HG02970 (cell line): ENCODE data around the gene TTC28.
"Not testable (repeated sequence)": the region's sequence is repeated elsewhere in the genome, so short reads cannot be mapped to it uniquely, and the experiment has no call there.

ENCODE experiments used
- ATAC-seq: cut with Tn5 transposase; IDR thresholded peaks from one replicate; pipeline ENCODE4 v1.9.1; 2021; ENCODE audit warnings: mild to moderate bottlenecking, moderate library complexity, moderate number of reproducible peaks; ENCODE audit not compliant: unreplicated experiment, low FRiP score

Gene TTC28

DNA sequence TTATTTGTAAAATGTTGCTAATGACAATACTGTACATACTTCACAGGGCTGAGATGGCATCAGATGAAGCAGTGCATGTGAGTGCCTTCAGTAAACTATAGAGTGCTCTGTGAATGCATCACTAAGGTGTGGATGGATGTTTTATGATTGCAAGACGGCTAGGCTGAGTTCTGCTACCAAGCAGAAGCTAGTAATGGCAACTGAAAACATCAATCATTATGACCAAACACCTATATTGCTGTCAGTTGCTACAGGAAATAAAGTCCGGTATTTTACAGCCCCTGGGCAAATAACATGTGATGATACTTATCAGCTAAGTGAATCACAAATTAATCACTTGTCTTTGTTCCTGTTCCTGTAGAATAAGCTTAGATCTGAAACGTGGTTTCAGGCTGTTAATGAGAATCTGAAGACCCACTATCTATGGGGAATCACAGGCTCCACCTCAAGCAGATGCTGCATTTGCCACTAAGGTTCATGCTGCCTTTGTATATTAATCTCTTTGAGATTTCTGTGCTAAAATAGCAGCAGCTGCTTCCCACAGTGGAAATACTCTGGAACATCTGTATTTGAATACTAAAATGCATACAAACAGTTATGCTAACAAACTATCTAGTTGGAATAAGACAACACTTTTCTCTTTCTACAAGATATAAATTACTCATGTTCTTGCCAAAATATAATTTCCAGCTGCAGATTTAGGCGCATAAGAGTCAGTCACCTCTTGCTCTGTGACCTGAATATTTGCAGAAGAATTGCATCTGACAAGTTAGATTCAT, 506.6 kb downstream of the TTC28 start:
- ATAC-seq: no peak

DNA sequence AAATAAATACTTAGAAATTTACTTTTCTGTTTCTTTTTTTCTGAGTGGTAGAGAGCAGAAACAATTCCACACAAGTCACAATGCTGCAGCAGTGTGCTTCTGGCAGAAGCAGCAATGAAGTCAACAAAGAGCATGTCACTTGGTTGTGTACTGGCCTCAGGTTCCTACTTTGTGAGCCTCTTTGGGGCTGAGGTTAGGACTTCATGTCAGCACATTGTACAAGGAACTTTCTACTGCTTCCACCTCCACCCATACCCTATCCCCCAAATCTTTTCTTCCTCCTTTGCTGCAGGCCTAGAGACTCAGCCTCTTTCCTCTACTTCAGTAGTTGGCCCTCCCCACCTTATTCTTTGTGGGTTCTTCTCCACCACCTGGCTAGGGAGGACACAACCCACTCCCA, 507.9 kb downstream of the TTC28 start:
- no peak for ATAC-seq

DNA sequence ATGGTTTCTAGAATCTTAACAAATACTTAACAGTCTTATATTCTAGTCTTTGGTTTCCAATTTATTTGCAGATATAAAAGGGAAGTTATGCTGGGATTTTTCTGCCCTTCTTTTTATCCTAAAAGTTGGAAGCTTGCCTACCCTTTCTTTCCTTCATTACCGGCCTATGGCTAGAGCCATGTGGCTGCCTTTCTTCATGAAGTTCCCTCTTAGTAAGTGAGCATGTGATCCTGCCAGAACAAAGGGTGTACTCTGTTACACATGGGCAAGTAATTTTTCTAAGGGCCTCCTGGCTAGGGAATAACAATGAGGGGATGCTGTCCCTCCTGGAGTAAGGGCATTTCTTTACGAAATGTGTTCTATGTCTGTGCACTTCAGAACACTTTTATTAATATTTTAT, 508.5 kb downstream of the TTC28 start:
- ATAC-seq: no peak

DNA sequence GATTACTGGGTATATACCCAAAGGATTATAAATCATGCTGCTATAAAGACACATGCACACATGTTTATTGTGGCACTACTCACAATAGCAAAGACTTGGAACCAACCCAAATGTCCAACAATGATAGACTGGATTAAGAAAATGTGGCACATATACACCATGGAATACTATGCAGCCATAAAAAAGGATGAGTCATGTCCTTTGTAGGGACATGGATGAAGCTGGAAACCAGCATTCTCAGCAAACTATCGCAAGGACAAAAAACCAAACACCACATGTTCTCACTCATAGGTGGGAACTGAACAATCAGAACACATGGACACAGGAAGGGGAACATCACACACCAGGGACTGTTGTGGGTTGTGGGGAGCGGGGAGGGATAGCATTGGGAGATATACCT, 510.3 kb downstream of the TTC28 start:
- not testable (repeated sequence) for ATAC-seq

DNA sequence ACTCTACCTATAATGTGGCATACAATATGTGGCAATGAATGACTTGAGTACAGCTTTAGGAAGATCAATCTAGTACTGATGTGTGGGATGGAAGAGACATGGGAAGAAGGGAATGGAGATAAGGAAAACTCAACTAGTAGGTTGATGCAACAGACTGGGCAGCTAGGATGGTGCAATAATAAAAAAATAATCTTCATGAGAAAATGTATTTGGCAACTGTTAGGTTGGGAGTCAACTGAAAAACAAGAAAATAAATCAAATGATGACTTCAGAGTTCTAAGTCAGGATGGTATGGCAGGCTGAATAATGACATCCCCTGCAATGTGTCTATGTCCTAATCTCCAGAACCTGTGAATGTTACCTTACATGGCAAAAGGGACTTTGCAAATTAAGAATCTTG, 523.8 kb downstream of the TTC28 start:
- no peak for ATAC-seq

DNA sequence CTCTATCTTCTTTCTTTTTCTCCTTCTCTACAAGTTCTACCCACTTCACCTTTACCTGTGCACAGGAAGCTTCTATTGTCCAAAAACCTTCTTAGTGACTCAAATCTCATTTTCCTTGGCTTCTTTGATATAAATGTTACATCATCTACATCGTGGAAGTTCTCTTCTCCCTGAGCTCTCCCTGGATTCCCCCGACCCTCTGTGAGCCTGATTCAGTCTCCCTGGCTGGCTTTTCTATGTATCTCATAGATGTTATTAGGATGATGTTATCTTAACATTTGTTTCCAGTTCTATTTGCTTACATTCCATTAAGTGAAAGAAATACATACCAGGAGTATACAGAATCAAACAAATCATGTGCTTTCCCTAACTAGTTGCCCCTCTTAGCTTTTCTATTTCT, 524.8 kb downstream of the TTC28 start:
- no peak for ATAC-seq

DNA sequence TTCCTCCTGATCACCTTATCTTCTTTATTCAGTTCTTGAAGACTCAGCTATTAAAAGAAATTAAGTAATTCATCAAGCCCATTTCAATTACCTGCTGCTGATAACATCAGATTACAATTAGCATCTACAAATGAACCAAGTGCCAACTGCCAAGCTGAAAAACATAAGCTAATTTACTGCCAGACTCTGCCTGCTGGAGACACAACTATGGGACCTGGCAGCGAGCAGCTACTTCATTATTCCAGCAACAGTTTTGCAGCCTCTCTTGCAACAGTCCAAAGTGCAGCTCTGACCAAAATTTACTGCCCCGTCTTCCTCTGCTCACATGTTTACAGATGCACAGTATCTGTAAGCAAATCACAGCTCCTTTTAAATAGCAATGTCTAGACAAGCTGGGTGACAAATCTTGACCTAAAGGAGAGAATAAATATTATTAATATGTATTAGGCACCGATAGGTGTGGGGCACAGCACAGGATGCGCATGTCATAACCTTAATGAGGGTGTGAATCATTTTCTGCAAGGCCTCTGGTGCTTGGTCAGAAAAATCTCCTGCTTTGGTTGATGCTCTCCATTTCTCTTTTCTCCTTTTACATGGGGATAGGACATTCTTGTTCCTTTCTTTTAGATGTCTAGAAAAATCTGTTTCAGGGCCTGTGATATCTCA, 528.4 kb downstream of the TTC28 start:
- no peak for ATAC-seq

DNA sequence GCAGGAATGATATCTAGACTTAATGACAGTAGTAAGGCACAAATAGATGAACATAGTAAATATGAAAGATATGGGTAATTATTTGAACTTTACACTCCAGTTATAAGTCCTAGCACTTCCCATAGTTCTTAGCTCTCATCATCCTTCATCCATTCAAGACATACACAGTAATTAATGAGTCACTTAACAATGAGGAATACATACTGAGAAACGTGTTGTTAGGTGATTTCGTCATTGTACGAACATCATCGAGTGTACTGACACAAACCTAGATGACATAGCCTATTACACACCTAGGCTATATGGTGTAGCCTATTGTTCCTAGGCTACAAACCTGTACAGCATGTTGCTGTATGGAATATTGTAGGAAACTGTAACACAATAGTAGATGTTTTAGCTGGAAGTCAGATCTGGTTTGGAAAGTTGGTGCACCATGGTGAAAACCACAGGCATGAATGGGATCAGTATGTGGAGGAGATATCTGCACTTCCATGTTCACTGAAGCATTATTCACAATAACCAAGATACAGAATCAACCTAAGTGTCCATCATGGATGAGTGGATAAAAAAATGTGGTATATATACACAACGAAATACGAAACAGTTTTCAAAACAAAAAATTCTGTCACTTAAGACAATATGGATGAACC, 530.7 kb downstream of the TTC28 start:
- no peak for ATAC-seq

DNA sequence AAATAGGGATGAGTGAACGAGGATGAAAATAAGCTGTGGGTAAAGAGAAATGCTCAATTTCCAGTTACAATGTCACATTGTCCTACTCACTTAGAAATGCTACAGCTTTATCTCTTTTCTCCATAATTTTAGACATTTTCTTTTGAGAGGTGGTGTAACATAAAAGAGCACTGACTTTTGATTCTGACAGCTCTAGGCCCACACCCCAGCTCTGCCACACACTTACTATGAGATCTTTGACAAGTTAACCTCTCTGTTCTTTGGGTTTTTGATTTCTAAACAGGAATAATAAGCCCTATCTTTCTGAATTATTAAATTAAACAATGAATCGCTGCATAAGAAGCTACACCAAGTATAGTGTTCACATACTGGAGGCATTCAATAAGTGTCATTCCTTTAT, 532.2 kb downstream of the TTC28 start:
- ATAC-seq: no peak

DNA sequence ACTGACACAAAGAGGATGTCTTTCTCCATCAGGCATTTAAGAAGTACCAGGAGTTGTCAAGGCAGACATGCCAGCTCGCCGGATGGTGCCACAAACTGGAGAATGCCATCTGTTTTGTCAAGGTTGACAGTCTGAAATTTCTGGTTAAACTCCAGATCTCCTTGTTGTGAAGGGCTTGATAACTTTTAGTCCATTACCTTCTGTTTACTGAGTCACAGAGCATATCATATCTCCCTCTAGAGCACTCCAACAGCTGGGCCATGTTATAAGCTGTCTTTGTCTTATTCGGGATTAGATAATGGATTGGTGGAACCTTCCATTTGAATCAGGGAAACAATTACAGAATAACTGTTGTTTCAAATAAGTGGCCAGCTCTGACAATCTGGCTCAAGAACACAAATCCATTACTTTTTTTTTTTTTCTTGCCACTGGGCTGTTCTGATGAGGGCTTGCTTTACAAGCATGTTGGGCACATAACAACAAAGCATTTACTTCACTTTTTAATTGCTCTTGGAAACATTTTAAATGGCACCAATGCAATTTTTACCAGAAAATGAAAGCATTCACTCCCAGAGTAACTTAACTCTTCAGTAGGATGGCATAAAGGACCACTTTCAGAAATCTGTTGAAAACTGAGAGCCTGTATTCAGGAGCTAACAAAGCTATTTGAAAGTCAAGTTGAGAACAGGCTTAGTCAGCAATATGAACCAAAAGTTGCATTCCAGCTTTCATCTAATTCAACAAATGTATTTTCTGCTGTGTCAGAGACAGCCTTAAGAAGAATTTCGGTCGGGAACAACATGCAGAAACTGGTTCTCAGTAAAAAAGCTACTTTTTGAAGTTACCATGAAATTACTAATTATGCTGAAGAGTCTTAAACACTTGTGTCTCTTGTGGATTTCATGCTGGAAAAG, 533.0 kb downstream of the TTC28 start:
- ATAC-seq: no peak

DNA sequence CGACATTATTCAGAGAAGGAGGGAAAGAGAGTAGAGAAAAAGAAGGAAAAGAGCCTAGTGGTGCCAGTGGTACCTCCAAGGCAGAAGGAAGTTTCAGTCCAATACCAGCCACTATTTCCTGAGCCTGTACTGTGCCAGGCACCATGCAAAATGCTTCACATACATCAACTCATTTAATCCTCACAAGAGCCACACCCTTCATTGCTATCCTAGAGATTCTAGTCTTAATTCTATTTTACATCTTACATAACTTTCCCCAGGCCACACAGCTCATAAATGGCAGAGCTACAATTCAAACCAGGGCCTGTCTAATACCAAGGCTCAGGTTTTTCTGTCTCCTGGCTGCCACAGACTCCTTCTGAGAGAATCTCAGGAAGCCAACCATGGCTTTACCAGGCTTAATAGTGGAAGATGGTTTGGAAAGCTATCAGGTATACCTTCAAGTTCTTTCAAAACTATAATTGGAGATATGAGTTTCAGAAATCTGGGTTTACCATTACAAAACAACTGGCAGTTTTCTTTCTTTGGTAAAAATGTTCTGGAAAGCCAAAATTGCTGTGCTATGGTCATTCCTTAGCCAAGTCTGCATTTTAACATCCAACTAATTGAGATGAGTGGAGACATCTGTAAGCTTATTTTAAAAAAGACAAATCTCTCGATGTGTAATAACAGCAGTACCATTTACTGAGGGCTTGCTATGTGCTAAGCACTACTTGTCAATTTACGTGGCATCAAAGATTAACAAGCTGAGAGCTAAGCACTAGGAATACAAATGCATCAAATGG, 535.5 kb downstream of the TTC28 start:
- no peak for ATAC-seq

DNA sequence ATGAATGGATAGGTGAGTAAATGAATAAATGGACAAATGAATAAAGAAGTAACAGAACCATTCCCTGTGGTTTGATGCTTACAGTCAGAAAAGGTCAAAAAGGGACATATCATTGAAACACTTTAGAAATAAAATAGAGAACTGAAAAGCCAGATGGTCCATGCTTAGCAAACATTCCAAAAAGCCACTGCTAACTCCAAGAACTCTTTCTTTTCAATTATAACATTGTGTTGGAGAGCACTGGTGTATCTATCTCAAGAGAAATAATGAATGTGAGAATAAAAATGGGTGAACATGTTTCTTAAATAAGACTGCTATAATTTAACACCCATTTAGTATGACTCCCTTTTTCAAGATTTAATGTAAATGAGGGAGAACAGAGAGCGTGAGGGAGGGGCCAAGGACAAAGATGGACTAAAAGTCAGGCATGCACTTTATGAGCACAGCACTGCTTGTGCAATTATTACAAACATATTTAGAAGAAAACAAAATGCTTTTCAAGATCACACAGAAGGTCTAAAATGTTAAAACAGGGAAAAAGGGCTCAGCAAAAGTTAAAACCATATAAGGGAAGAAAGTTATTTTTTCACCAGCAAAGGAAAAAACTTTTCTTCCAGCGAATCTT, 536.3 kb downstream of the TTC28 start:
- ATAC-seq: no peak

DNA sequence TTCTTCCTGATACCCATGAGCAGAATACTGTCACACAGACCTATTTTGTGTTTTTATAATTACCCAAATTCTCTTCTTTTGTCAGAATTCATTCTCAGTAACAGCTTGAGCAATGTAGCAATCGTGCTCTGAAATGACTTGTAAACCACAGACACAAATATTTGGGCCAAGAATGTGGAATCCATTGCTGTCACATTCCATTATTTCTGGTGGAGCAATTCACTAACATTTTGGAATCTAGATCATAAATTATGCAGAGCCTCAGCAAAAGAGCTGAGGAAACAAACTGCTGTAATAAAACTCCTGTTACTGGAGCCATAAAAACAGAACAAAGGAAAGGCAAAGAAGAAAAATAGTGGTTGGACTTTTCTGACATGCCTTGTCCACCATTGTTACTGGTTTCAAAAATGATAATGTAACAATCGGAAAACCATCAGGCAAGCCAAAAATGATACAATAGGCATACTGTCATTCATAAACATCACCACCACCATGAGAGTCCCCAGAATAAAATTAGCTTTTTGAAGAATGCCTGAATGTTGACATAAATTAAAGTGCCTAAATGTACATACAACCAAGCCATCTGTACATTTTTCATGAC, 537.2 kb downstream of the TTC28 start:
- ATAC-seq: no peak

DNA sequence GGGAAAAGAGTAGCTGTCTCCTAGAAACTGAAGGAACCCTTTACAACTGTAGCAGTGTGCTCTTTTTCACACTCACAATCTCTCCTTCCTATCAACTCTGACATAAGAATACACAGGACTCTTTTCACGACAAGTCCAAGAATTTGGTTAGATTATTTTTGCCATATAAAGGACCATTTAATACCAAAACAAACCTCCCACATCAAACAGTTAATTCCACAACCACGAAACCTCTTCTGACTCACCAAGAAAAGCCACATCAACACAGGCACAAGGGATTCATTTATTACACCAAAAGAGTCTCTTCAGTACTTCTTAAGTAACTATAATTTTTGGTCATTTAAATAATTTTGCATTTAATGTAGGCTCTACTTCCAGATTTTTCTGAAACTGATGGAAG, 538.0 kb downstream of the TTC28 start:
- ATAC-seq: no peak

DNA sequence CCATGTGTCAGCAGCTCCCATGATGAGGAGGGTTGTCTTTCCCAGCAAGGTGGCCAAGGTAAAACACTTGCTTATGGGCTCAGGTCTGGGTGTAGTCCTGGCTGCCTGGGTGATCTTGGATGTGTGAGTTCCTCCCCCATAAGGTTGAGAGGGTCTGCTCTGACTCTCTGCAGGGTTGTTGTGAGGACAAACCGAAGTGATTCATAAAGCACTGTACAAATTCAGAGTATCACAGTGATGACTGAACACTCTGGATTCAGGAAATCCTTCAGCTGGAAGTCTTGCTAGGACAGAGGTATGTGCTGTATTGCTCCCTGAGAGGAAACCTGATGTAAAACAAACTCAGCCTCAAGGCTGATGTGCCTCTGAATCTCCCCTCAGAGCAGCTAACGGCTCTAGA, 539.7 kb downstream of the TTC28 start:
- ATAC-seq: no peak

DNA sequence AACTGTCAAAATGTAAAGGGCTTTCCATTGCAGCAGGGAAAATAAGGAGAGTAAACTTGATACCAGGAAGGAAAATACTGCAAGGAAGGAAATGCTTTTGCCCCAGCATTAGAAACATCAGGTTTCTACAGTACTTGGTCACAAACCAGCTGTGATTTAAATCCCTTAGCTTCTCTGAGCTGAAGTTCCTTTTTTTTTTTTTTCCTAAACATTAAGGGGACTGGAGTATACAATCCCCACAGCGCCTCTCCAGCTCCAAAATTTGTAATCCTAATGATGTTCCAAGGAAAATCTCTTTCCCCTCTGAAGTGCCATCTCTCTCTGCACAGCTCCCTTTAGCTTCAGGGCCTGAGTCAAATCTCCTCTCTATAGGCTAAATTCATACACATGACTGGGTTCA, 540.1 kb downstream of the TTC28 start:
- ATAC-seq: no peak

DNA sequence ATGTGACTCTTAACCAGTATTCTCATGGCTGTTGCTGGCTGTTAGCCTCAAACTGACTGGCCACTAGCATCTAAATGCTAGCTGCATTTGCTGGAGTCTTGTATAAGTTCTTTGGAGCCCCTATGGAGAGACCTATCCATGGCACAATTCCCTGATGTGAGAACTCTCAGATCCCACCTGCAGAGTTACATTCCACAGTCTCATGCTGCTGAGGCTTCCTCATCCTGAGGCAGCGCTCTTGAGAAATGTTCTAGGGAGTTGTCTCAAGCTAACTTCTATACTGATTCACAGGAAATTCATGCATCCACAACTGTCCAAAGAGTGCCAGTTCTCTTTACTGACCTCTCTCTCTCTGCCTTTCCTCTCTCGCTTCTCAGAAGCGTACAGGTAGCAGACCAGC, 542.6 kb downstream of the TTC28 start:
- ATAC-seq: no peak

DNA sequence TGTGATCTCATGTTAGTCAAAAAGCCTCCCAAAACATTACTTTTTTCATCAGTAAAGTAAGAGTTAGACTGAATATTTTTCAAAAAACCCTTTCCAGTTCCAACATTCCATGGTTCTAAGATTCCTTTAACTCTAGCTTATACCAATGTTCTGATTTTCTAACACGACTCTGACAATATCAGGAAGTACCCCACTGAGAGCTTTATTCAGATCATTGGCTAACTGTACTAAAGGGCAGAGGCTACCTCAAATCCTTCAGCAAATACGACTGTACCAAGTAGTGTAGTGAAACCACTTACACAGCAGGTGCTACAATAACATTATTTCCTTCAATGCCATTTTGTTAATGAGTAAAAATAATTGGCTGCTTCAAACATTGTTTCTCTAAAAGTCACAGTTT, 547.2 kb downstream of the TTC28 start:
- no peak for ATAC-seq

DNA sequence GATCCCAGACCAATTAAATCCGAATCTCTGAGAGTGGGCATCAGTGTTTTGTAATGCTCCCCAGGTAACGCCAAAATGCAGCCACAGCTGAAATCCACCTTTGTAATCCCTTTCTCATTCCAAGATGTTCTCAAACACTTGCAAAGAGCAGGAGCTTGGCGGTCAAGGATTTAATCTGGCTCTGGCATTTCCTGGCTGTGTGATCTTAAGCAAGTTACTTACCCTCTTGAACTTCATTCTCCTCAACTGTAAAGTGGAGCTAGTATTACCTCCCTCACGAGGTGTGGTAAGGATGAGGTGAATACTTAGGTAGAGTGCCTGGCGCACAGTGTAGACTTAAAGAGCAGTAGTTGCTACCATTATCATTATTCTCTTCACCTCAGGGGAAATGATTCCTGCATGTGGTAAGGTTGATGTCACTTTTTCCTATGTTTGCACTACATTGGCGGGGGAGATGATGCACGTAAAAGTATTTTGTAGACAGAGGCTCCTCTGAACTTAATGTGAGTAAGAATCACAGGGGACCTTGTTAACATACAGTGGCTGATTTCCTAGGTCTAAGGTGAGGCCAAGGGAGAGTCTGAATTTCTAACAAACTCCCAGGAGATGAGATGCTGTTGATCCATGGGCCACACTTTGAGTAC, 550.2 kb downstream of the TTC28 start:
- ATAC-seq: no peak
